ENCODE results near the gene CD200R1L. TPM values are rescaled to one million over a fixed set of nuclear protein-coding genes. Genes with fewer than 3 reads are reported as not detected.

CD200R1L gene
- total and polyA plus RNA-seq, 11 donors: not detected

- no peaks in the 10 kb centered on the region for H3K27me3 ChIP-seq
- TF ChIP-seq CTCF (IDR thresholded peaks at IDR 0.05): no peak
- no peak for TF ChIP-seq POLR2A (IDR thresholded peaks at IDR 0.05)
- no peak overlapping the region for H3K27ac ChIP-seq
- ATAC-seq (no peak), DNase-seq (no peak)
- peaks cover 0 to 14% (median 0%) of the 10 kb centered on the region in 12 donors for H3K9me3 ChIP-seq
- H3K36me3 ChIP-seq: no peaks in the 10 kb centered on the region
- peaks cover 0 to 20% (median 0%) of the 10 kb centered on the region in 12 donors for H3K4me1 ChIP-seq
- intact Hi-C loops (cut with DNase I): no loop called here
- H3K4me3 ChIP-seq: no peak overlapping the region
- 70 to 76% (median 74%) methylated on average over 3 of the region's 3 CpGs for WGBS, 4 donors
These were observed 59.6 kb downstream of the CD200R1L start for GRCh38 chr3:112786881-112787579.

GRCh38 chr3:112786002-112786590 is 60.6 kb downstream of the CD200R1L start:
- intact Hi-C loops (cut with DNase I): no loop called here
- Histone ChIP-seq H3K27ac (peak overlapping the region in 2 of 12 donors; percentile 6 to 46), H3K4me3 (no peak overlapping the region), H3K9me3 (peaks cover 0 to 14% (median 0%) of the 10 kb centered on the region in 12 donors), H3K27me3 (no peaks in the 10 kb centered on the region), H3K36me3 (no peaks in the 10 kb centered on the region), H3K4me1 (peaks cover 0 to 14% (median 0%) of the 10 kb centered on the region in 12 donors)
- peak in 1 of 4 donors; percentile 34 for ATAC-seq
- DNase-seq: no peak
- TF ChIP-seq POLR2A (IDR thresholded peaks at IDR 0.05) (no peak), CTCF (IDR thresholded peaks at IDR 0.05) (no peak)
- WGBS, 4 donors: 0 to 3% (median 1%) methylated on average over 2 of the region's 2 CpGs

- DNase-seq: no peak
- Histone ChIP-seq H3K4me3 (no peak overlapping the region), H3K36me3 (no peaks in the 10 kb centered on the region), H3K9me3 (peaks cover 0 to 14% (median 0%) of the 10 kb centered on the region in 12 donors), H3K27ac (peak overlapping the region in 1 of 12 donors; percentile 6), H3K27me3 (no peaks in the 10 kb centered on the region), H3K4me1 (peaks cover 0 to 20% (median 0%) of the 10 kb centered on the region in 12 donors)
- TF ChIP-seq CTCF (IDR thresholded peaks at IDR 0.05): no peak
- no peak for TF ChIP-seq POLR2A (IDR thresholded peaks at IDR 0.05)
- WGBS, 4 donors: 33 to 41% (median 38%) methylated on average over 9 of the region's 9 CpGs
- intact Hi-C loops (cut with DNase I): no loop called here
- no peak for ATAC-seq
These were observed 61.2 kb downstream of the CD200R1L start for GRCh38 chr3:112785321-112786001.

GRCh38 chr3:112782491-112782890 is 64.2 kb downstream of the CD200R1L start:
- WGBS, 4 donors: 42 to 70% (median 51%) methylated on average over 2 of the region's 2 CpGs
- no peak overlapping the region for H3K4me3 ChIP-seq
- DNase-seq (no peak), ATAC-seq (no peak)
- no peak for TF ChIP-seq POLR2A (IDR thresholded peaks at IDR 0.05)
- no peak for TF ChIP-seq CTCF (IDR thresholded peaks at IDR 0.05)
- H3K27ac ChIP-seq: peak overlapping the region in 1 of 12 donors; percentile 23
- no peaks in the 10 kb centered on the region for H3K27me3 ChIP-seq
- H3K4me1 ChIP-seq: peaks cover 0 to 50% (median 1%) of the 10 kb centered on the region in 12 donors
- H3K36me3 ChIP-seq: no peaks in the 10 kb centered on the region
- intact Hi-C loops (cut with DNase I): no loop called here
- peaks cover 0 to 5% (median 0%) of the 10 kb centered on the region in 12 donors for H3K9me3 ChIP-seq

Measured in heart left ventricle (tissue), 16 donors.